ENCODE results near the gene AMOTL2. TPM values are rescaled to one million over a fixed set of nuclear protein-coding genes. Genes with fewer than 3 reads are reported as not detected.

AMOTL2 gene
- total RNA-seq, 1 experiment from 2014 or later: 59.6 TPM

DNA sequence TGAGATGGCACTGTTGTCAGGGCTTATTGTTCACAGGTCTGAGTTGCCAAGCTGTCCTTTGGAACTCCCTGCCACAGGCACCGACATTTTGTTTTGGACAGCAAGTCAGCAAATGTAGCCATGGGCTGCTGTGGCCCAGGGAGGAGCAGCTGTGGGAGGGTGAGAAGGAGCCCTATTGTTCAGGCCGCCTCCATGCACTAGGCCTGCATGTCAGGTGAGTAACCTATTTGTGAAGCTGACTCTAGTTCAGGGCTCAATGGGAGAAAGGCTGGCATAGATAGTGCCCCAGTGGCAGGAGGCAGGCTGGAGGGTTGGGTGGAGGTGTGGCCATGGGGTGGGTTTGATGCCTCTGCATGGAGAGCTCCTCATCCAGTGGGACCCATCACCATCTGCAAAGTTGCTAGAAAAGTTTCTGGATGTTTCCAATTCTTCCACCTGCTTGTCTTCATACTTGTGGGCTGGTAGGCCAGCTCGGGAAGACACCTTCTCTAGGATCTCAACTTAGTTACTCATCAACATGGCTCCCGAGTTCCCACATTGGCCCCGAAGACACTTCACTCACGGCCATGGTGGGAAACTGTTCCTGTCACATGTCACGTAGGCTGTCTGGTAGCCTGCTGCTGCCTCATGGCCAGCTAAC is 19.5 kb downstream of the AMOTL2 start:
- H3K4me1 ChIP-seq (ENCODE audit: insufficient read depth, low read length, poor library complexity, severe bottlenecking): peaks cover 34% of the 10 kb centered on the region
- no TSS peak for BruUV-seq (replicated peaks)
- no peak overlapping the region for H3K4me3 ChIP-seq (ENCODE audit: low read depth, low read length, poor library complexity, severe bottlenecking)
- H3K9me3 ChIP-seq (ENCODE audit: low read depth, low read length, poor library complexity, severe bottlenecking): no peaks in the 10 kb centered on the region
- no peaks in the 10 kb centered on the region for H3K27me3 ChIP-seq (replicated peaks; ENCODE audit: insufficient read depth, low read depth, low read length, poor library complexity)
- ChIA-PET POLR2A (ENCODE audit: low non-redundant PET) (no interaction called here), CTCF (no interaction called here)
- no peak overlapping the region for H3K27ac ChIP-seq (ENCODE audit: low read depth, low read length, poor library complexity, severe bottlenecking)
- no peak for TF ChIP-seq EZH2 (IDR thresholded peaks at IDR 0.05; ENCODE audit: borderline replicate concordance, low read depth, low read length, poor library complexity, severe bottlenecking)
- TF ChIP-seq, protein P1, sequence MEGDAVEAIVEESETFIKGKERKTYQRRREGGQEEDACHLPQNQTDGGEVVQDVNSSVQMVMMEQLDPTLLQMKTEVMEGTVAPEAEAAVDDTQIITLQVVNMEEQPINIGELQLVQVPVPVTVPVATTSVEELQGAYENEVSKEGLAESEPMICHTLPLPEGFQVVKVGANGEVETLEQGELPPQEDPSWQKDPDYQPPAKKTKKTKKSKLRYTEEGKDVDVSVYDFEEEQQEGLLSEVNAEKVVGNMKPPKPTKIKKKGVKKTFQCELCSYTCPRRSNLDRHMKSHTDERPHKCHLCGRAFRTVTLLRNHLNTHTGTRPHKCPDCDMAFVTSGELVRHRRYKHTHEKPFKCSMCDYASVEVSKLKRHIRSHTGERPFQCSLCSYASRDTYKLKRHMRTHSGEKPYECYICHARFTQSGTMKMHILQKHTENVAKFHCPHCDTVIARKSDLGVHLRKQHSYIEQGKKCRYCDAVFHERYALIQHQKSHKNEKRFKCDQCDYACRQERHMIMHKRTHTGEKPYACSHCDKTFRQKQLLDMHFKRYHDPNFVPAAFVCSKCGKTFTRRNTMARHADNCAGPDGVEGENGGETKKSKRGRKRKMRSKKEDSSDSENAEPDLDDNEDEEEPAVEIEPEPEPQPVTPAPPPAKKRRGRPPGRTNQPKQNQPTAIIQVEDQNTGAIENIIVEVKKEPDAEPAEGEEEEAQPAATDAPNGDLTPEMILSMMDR (conservative IDR thresholded peaks at IDR 0.05; ENCODE audit: low read depth, low read length): no peak
- intact Hi-C loops (cut with micrococcal nuclease; ENCODE audit: unreplicated experiment): no loop called here
- no peak for DNase-seq (ENCODE audit: low spot score)
- peaks cover 58% of the 10 kb centered on the region for H3K36me3 ChIP-seq (ENCODE audit: insufficient read depth, low read length, poor library complexity, severe bottlenecking)

DNA sequence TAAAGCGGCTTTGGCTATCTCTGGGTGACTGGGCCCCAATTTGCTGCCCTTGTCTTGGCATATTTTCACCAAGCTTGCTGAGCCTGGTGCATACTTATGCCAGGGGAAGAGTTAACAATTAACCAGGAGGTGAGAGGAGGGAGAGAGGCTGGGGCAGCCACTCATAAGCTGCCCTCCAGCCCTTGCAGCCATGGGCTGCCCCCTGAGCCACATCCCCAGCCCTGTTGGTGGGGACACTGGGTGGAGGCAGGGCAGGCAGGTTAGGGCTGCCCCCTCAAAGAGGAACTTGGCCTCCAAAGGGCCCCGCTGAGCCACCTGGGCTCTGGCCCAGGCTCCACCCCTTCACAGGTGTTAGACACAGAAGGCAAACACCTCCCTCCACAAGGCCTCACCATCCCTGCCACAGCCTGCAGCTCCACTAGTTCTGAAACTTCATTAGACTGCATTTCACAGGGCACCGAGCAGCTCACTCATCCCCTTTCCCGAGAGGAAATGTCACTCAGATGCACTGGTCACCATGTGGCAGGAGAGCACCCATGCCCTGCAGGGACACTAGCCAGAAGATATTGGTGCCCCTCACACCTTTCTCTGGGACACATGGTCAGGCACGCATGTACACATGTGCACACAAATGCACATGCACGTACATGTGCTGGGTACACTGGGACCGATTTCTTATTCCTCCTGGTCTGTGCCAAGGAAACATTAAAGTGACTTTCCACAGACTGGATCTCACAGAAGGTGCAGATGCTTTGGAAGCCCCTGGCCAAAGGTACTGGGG is 20.2 kb downstream of the AMOTL2 start:
- no TSS peak for BruUV-seq (replicated peaks)
- Histone ChIP-seq H3K4me1 (ENCODE audit: insufficient read depth, low read length, poor library complexity, severe bottlenecking) (peaks cover 27% of the 10 kb centered on the region), H3K27me3 (replicated peaks; ENCODE audit: insufficient read depth, low read depth, low read length, poor library complexity) (no peaks in the 10 kb centered on the region), H3K27ac (ENCODE audit: low read depth, low read length, poor library complexity, severe bottlenecking) (no peak overlapping the region), H3K9me3 (ENCODE audit: low read depth, low read length, poor library complexity, severe bottlenecking) (no peaks in the 10 kb centered on the region), H3K4me3 (ENCODE audit: low read depth, low read length, poor library complexity, severe bottlenecking) (no peak overlapping the region), H3K36me3 (ENCODE audit: insufficient read depth, low read length, poor library complexity, severe bottlenecking) (peaks cover 51% of the 10 kb centered on the region)
- TF ChIP-seq, protein P1 (conservative IDR thresholded peaks at IDR 0.05; ENCODE audit: low read depth, low read length): no peak
- TF ChIP-seq EZH2 (IDR thresholded peaks at IDR 0.05; ENCODE audit: borderline replicate concordance, low read depth, low read length, poor library complexity, severe bottlenecking): no peak
- CTCF ChIA-PET: no interaction called here
- POLR2A ChIA-PET (ENCODE audit: low non-redundant PET): no interaction called here
- DNase-seq (ENCODE audit: low spot score): no peak
- intact Hi-C loops (cut with micrococcal nuclease; ENCODE audit: unreplicated experiment): no loop called here

DNA sequence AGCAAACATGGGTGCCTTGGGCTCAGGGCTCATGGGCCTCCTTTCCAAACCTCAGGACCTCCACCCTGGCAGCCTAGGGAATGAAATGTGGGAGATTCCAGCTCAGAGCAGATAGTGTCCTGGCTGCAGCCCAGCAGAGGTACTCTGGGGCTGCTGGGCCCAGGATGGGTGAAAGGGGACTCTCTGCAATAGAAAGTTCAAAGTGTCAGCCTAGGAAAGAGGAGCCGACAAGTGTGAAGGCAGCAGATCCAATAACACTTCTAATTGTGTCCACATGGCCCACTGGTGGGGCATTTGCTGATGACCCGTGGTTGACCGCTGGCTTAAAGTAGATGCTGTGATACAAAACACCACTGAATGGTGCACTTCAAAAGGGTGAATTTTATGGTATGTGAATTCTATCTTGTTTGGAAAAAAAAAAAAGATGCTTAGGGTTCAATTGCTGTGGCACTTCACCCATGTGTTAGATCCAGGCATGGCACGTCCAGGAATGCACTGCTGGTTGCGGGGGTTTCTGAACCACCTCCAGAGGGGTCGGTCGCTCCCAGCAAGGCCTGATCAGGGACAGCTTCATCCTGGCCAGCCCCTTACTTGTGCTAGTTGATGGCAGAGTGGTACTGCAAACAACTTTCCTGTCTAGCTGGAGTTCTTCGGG is 20.9 kb downstream of the AMOTL2 start:
- Histone ChIP-seq H3K27ac (ENCODE audit: low read depth, low read length, poor library complexity, severe bottlenecking) (peak overlapping the region; percentile 46), H3K4me1 (ENCODE audit: insufficient read depth, low read length, poor library complexity, severe bottlenecking) (peaks cover 19% of the 10 kb centered on the region), H3K4me3 (ENCODE audit: low read depth, low read length, poor library complexity, severe bottlenecking) (no peak overlapping the region), H3K9me3 (ENCODE audit: low read depth, low read length, poor library complexity, severe bottlenecking) (no peaks in the 10 kb centered on the region), H3K27me3 (replicated peaks; ENCODE audit: insufficient read depth, low read depth, low read length, poor library complexity) (no peaks in the 10 kb centered on the region), H3K36me3 (ENCODE audit: insufficient read depth, low read length, poor library complexity, severe bottlenecking) (peaks cover 43% of the 10 kb centered on the region)
- POLR2A ChIA-PET (ENCODE audit: low non-redundant PET): no interaction called here
- DNase-seq (ENCODE audit: low spot score): no peak
- CTCF ChIA-PET: no interaction called here
- BruUV-seq (replicated peaks): no TSS peak
- intact Hi-C loops (cut with micrococcal nuclease; ENCODE audit: unreplicated experiment): no loop called here
- TF ChIP-seq, protein P1 (conservative IDR thresholded peaks at IDR 0.05; ENCODE audit: low read depth, low read length): no peak
- TF ChIP-seq EZH2 (IDR thresholded peaks at IDR 0.05; ENCODE audit: borderline replicate concordance, low read depth, low read length, poor library complexity, severe bottlenecking): no peak

Data from A673 (cell line).